HG03064 (cell line): ENCODE results near the gene SLC4A4.
"Not testable (repeated sequence)": the region's sequence is repeated elsewhere in the genome, so short reads cannot be mapped to it uniquely, and the experiment has no call there.

Experiments
- ATAC-seq: cut with Tn5 transposase; IDR thresholded peaks from one replicate; pipeline ENCODE4 v1.9.1; 2021; ENCODE audit warnings: low read depth; ENCODE audit not compliant: unreplicated experiment

The SLC4A4 gene

GRCh38 chr4:71406459-71406963 is 67.7 kb downstream of the SLC4A4 start:
- ATAC-seq = no peak

- not testable (repeated sequence) for ATAC-seq
Measured at GRCh38 chr4:71408961-71409360, 70.1 kb downstream of the SLC4A4 start.

GRCh38 chr4:71411981-71412380 is 73.2 kb downstream of the SLC4A4 start:
- no peak for ATAC-seq

- ATAC-seq = no peak
Measured at GRCh38 chr4:71415491-71415890, 76.7 kb downstream of the SLC4A4 start.

GRCh38 chr4:71417150-71417549 is 78.3 kb downstream of the SLC4A4 start:
- ATAC-seq = no peak

GRCh38 chr4:71426381-71427042 is 87.7 kb downstream of the SLC4A4 start:
- ATAC-seq = no peak

GRCh38 chr4:71429106-71429505 is 90.3 kb downstream of the SLC4A4 start:
- ATAC-seq = no peak

GRCh38 chr4:71429962-71430361 is 91.1 kb downstream of the SLC4A4 start:
- ATAC-seq = no peak

GRCh38 chr4:71430609-71431008 is 91.8 kb downstream of the SLC4A4 start:
- ATAC-seq = no peak

GRCh38 chr4:71440612-71441011 is 101.8 kb downstream of the SLC4A4 start:
- no peak for ATAC-seq

GRCh38 chr4:71441186-71442169 is 102.7 kb downstream of the SLC4A4 start:
- no peak for ATAC-seq

- no peak for ATAC-seq
Measured at GRCh38 chr4:71442336-71442735, 103.5 kb downstream of the SLC4A4 start.

- ATAC-seq = no peak
Measured at GRCh38 chr4:71444395-71444794, 105.6 kb downstream of the SLC4A4 start.

- ATAC-seq = no peak
Measured at GRCh38 chr4:71445811-71446210, 107.0 kb downstream of the SLC4A4 start.

- no peak for ATAC-seq
Measured at GRCh38 chr4:71446479-71447081, 107.8 kb downstream of the SLC4A4 start.

- no peak for ATAC-seq
Measured at GRCh38 chr4:71449040-71449439, 110.2 kb downstream of the SLC4A4 start.

- ATAC-seq = no peak
Measured at GRCh38 chr4:71449878-71450277, 111.1 kb downstream of the SLC4A4 start.

GRCh38 chr4:71453531-71453930 is 114.7 kb downstream of the SLC4A4 start:
- no peak for ATAC-seq

- no peak for ATAC-seq
Measured at GRCh38 chr4:71456841-71457240, 118.0 kb downstream of the SLC4A4 start.

- ATAC-seq = no peak
Measured at GRCh38 chr4:71460371-71460770, 121.6 kb downstream of the SLC4A4 start.

- no peak for ATAC-seq
Measured at GRCh38 chr4:71461422-71461821, 122.6 kb downstream of the SLC4A4 start.
